Natural killer cell (primary cell): ENCODE measurements around the gene SMYD2. TPM values are rescaled to one million over a fixed set of nuclear protein-coding genes. Genes with fewer than 3 reads are reported as not detected.

ENCODE experiments used
- ATAC-seq, 3 donors: fragments of 150-1000 bp in 2 of 3; fragments of 200-7000 bp in 1 of 3; cut with Tn5 transposase; 1 replicate in 1 of 3; 2 replicates in 2 of 3; pipeline ENCODE4 v1.10.0; 2021; ENCODE audit warnings: mild to moderate bottlenecking in 2 of 3, moderate library complexity in 2 of 3
- DNase-seq, 2 donors: peaks; one replicate each; pipeline versions ENCODE4 v3.0.0 to v3.0.0-alpha.2; 2013 to 2021; ENCODE audit warnings: mixed read lengths in 1 of 2
- H3K27ac ChIP-seq: one replicate; pipeline ENCODE4 v1.5.1; 2013; ENCODE audit warnings: mild to moderate bottlenecking, low read length
- H3K27me3 ChIP-seq: one replicate; pipeline ENCODE4 v1.6.1; 2013; ENCODE audit warnings: low read length; ENCODE audit not compliant: control insufficient read depth, insufficient read depth
- H3K36me3 ChIP-seq: one replicate; pipeline ENCODE4 v1.6.1; 2013; ENCODE audit warnings: low read length; ENCODE audit not compliant: control insufficient read depth, insufficient read depth
- H3K4me1 ChIP-seq: one replicate; pipeline ENCODE4 v1.6.1; 2013; ENCODE audit warnings: low read length; ENCODE audit not compliant: control insufficient read depth, insufficient read depth
- H3K4me3 ChIP-seq: one replicate; pipeline ENCODE4 v1.5.1; 2013; ENCODE audit warnings: low read length
- H3K9me3 ChIP-seq: one replicate; pipeline ENCODE4 v1.6.1; 2013; ENCODE audit warnings: low read length; ENCODE audit not compliant: control insufficient read depth, insufficient read depth
- H3K27ac Mint-ChIP-seq, 2 donors: one replicate each; pipeline ENCODE4 v1.8.0; 2022; ENCODE audit warnings: mild to moderate bottlenecking in 2 of 2, mixed read lengths in 2 of 2, moderate library complexity in 1 of 2
- H3K27me3 Mint-ChIP-seq, 2 donors: one replicate each; pipeline ENCODE4 v1.8.0; 2022; ENCODE audit warnings: low read depth in 2 of 2, mixed read lengths in 2 of 2
- H3K36me3 Mint-ChIP-seq: one replicate; pipeline ENCODE4 v1.8.0; 2022; ENCODE audit warnings: mixed read lengths
- H3K4me1 Mint-ChIP-seq, 2 donors: one replicate each; pipeline ENCODE4 v1.8.0; 2022; ENCODE audit warnings: mixed read lengths in 2 of 2
- H3K4me3 Mint-ChIP-seq: one replicate; pipeline ENCODE4 v1.8.0; 2022; ENCODE audit warnings: mild to moderate bottlenecking, moderate library complexity, mixed read lengths
- H3K9me3 Mint-ChIP-seq, 2 donors: one replicate each; pipeline ENCODE4 v1.8.0; 2022; ENCODE audit warnings: mixed read lengths in 2 of 2
- WGBS: methylation state at CpG from one replicate; pipeline ENCODE4 v1.1.7; 2013; ENCODE audit warnings: missing lambda C conversion rate; ENCODE audit not compliant: insufficient coverage; 5-methylcytosine and 5-hydroxymethylcytosine counted together
- intact Hi-C: fragments of 100-400 bp; cut with micrococcal nuclease; formaldehyde crosslinking; loops from one replicate; pipeline ENCODE4 v1.14.2; 2022
- total RNA-seq, 4 donors: library from RNA; stranded (reverse); fragments of 120-200 nt in 1 of 4; gene quantifications; one replicate each; pipeline versions ENCODE4 v1.2.3 to v1.2.4, GENCODE V29; 2013 to 2022
- TF ChIP-seq, protein P1 (sequence below): fragments of 200-600 bp; IDR thresholded peaks from one replicate; pipeline ENCODE4 v1.8.0; 2022; ENCODE audit warnings: antibody characterized with exemption

Gene SMYD2
- total RNA-seq, 3 donors from 2014 or later (not counting 1 experiment from before 2014, with no cell fraction given): 23.1 to 27.8 (median 26.9) TPM

DNA sequence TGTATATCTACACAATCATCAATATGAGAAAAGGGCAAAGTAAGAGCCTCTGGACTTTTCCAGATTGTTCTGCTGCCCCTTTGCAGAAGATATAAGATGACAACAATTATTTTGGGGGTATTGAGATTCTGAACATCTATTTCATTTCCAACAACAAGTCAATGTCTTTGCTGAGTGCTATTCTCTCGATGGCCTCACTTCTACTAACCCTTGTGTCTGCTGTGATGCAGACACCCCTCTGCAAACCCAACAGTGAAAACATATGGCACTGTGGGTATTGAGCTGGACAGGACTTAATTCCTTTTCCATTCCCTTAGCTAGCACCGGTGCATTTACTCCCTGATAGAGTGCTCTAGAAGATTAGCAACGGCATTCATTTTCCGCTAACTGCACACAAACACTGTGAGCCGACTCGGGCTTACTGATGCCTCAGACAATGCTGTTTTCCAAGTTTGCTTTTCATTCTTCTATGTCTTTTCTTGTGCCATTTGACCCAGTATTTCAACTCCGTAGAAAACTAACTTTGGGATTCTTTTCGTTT is 33.4 kb upstream of the SMYD2 start:
- no peak overlapping the region for H3K4me3 ChIP-seq
- Mint-ChIP-seq H3K36me3 (no peaks in the 10 kb centered on the region), H3K27ac (no peak overlapping the region), H3K4me1 (no peaks in the 10 kb centered on the region), H3K27me3 (peaks cover 18 to 52% of the 10 kb centered on the region in 2 donors), H3K9me3 (no peaks in the 10 kb centered on the region), H3K4me3 (no peak overlapping the region)
- no peaks in the 10 kb centered on the region for H3K9me3 ChIP-seq
- no peaks in the 10 kb centered on the region for H3K36me3 ChIP-seq
- no peak overlapping the region for H3K27ac ChIP-seq
- no peaks in the 10 kb centered on the region for H3K27me3 ChIP-seq
- intact Hi-C loops: no loop called here
- H3K4me1 ChIP-seq: no peaks in the 10 kb centered on the region
- no peak for ATAC-seq
- TF ChIP-seq, protein P1, sequence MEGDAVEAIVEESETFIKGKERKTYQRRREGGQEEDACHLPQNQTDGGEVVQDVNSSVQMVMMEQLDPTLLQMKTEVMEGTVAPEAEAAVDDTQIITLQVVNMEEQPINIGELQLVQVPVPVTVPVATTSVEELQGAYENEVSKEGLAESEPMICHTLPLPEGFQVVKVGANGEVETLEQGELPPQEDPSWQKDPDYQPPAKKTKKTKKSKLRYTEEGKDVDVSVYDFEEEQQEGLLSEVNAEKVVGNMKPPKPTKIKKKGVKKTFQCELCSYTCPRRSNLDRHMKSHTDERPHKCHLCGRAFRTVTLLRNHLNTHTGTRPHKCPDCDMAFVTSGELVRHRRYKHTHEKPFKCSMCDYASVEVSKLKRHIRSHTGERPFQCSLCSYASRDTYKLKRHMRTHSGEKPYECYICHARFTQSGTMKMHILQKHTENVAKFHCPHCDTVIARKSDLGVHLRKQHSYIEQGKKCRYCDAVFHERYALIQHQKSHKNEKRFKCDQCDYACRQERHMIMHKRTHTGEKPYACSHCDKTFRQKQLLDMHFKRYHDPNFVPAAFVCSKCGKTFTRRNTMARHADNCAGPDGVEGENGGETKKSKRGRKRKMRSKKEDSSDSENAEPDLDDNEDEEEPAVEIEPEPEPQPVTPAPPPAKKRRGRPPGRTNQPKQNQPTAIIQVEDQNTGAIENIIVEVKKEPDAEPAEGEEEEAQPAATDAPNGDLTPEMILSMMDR: no peak
- no peak for DNase-seq
- 90% methylated on average over 8 of the region's 8 CpGs for WGBS

DNA sequence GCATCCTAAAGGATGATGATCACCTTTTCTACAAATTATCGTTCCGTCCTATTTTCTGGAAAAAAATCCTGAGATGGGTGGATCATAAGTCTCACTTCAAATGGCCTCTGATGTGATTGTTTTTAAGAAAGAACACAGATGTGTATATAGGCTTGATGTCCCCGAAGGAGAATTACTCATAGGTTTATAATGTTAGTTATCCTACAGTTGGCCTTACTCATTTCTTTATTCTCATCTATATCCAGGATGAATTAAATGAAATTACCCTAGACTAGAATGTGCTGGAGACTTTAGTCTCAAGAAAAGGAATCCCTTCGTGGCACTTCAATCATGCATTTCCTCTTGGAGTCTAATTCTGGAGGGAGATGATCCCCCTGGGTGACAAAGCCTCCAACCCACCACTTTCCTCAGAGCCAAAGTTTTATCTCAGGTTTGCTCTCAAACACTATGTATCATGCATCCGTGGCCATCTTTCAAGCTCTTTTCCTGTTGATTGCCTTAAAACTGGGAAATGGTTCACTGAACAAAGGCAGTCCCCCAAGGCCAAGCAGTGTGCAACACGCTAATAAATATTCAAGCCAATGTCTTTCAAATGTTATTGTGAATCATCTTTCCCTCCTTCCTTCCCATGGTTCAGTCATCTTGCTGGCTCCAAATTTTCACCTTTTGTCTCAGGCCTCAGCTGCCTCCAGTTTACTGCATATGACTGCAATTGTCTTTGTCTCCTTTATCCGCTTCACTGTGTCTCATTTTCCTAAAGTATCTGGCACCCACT is 32.5 kb upstream of the SMYD2 start:
- Histone ChIP-seq H3K27ac (no peak overlapping the region), H3K9me3 (no peaks in the 10 kb centered on the region), H3K36me3 (no peaks in the 10 kb centered on the region), H3K27me3 (no peaks in the 10 kb centered on the region), H3K4me3 (no peak overlapping the region), H3K4me1 (no peaks in the 10 kb centered on the region)
- H3K36me3 Mint-ChIP-seq: no peaks in the 10 kb centered on the region
- no peaks in the 10 kb centered on the region for H3K4me1 Mint-ChIP-seq
- TF ChIP-seq, protein P1: no peak
- WGBS: 82% methylated on average over 5 of the region's 7 CpGs
- no peak overlapping the region for H3K27ac Mint-ChIP-seq
- no peaks in the 10 kb centered on the region for H3K9me3 Mint-ChIP-seq
- peaks cover 18 to 52% of the 10 kb centered on the region in 2 donors for H3K27me3 Mint-ChIP-seq
- intact Hi-C loops: no loop called here
- no peak overlapping the region for H3K4me3 Mint-ChIP-seq
- ATAC-seq (no peak), DNase-seq (no peak)

DNA sequence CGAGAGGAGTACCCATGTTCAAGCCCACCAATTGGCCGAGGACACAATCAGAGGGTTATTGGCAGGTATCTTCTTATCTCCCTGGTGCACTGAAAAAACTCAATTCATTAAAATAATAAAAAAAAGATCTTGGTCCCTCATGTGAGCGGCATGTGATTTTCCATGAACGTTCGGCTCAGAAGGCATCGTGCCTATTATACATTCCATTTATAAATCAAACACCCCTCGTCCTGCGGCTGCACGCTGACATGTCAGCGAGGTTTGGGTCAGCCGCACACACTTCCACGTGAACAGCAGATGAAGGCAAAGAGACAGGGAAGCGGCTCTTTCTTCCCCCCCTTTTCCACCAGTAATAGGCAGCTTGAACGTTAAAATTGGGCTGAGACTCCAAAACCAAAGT is 31.3 kb upstream of the SMYD2 start:
- ATAC-seq: no peak

More for the DNA sequence above, 31.3 kb upstream of the SMYD2 start:
- no peak overlapping the region for H3K27ac ChIP-seq
- H3K36me3 ChIP-seq: no peaks in the 10 kb centered on the region
- no peaks in the 10 kb centered on the region for H3K4me1 ChIP-seq
- TF ChIP-seq, protein P1: no peak
- H3K4me1 Mint-ChIP-seq: no peaks in the 10 kb centered on the region
- intact Hi-C loops: no loop called here
- H3K27ac Mint-ChIP-seq: no peak overlapping the region
- H3K27me3 ChIP-seq: peaks cover 2% of the 10 kb centered on the region
- WGBS: 91% methylated on average over 14 of the region's 14 CpGs
- no peak for DNase-seq
- H3K27me3 Mint-ChIP-seq: peaks cover 17 to 55% of the 10 kb centered on the region in 2 donors
- no peaks in the 10 kb centered on the region for H3K9me3 ChIP-seq
- H3K4me3 ChIP-seq: no peak overlapping the region
- no peak overlapping the region for H3K4me3 Mint-ChIP-seq
- no peaks in the 10 kb centered on the region for H3K9me3 Mint-ChIP-seq
- H3K36me3 Mint-ChIP-seq: no peaks in the 10 kb centered on the region
